Endothelial cell (in vitro differentiated cells): ENCODE measurements around the gene ZNF423. TPM values are rescaled to one million over a fixed set of nuclear protein-coding genes. Genes with fewer than 3 reads are reported as not detected.

Source experiments
- DNase-seq: peaks from one replicate; pipeline ENCODE4 v3.0.0; 2021; ENCODE audit warnings: low spot score
- H3K27ac Mint-ChIP-seq: one replicate; pipeline ENCODE4 v1.8.0; 2021; ENCODE audit warnings: mixed read lengths, inconsistent platforms; ENCODE audit not compliant: unreplicated experiment
- H3K27me3 Mint-ChIP-seq: one replicate; pipeline ENCODE4 v1.8.0; 2021; ENCODE audit warnings: mild to moderate bottlenecking, moderate library complexity, mixed read lengths, inconsistent platforms; ENCODE audit not compliant: unreplicated experiment
- H3K36me3 Mint-ChIP-seq: one replicate; pipeline ENCODE4 v1.8.0; 2021; ENCODE audit warnings: mild to moderate bottlenecking, low read depth, mixed read lengths, inconsistent platforms; ENCODE audit not compliant: unreplicated experiment
- H3K4me1 Mint-ChIP-seq: one replicate; pipeline ENCODE4 v1.8.0; 2021; ENCODE audit warnings: mild to moderate bottlenecking, mixed read lengths, inconsistent platforms; ENCODE audit not compliant: unreplicated experiment
- H3K4me3 Mint-ChIP-seq: one replicate; pipeline ENCODE4 v1.8.0; 2021; ENCODE audit warnings: mild to moderate bottlenecking, mixed read lengths, inconsistent platforms; ENCODE audit not compliant: unreplicated experiment
- H3K9me3 Mint-ChIP-seq: one replicate; pipeline ENCODE4 v1.8.0; 2021; ENCODE audit warnings: mixed read lengths, inconsistent platforms; ENCODE audit not compliant: unreplicated experiment
- CTCF ChIP-seq: fragments of 200-600 bp; sonication (generic); IDR thresholded peaks from one replicate; pipeline ENCODE4 v1.5.0; 2021; ENCODE audit warnings: antibody characterized with exemption; ENCODE audit not compliant: unreplicated experiment
- total RNA-seq: library from RNA; stranded (reverse); fragmentation: NEBNext Ultra II Directional; extraction: Animal tissue kit (Norgen Biotek cat#: 25700); gene quantifications from one replicate; pipeline ENCODE4 v1.2.1, GENCODE V29; 2021; ENCODE audit not compliant: unreplicated experiment

The ZNF423 gene
- total RNA-seq, 1 donor from 2014 or later: 44.8 TPM

GRCh38 chr16:49793244-49793643 lies 62.7 kb downstream of the ZNF423 start:
- peaks cover 15% of the 10 kb centered on the region for H3K4me1 Mint-ChIP-seq
- no peak overlapping the region for H3K27ac Mint-ChIP-seq
- H3K27me3 Mint-ChIP-seq: peaks cover 10% of the 10 kb centered on the region
- no peak for DNase-seq
- no peak overlapping the region for H3K4me3 Mint-ChIP-seq
- H3K9me3 Mint-ChIP-seq: no peaks in the 10 kb centered on the region
- TF ChIP-seq CTCF: no peak
- peaks cover 2% of the 10 kb centered on the region for H3K36me3 Mint-ChIP-seq

GRCh38 chr16:49789616-49790015 lies 66.3 kb downstream of the ZNF423 start:
- DNase-seq: no peak
- Mint-ChIP-seq H3K4me1 (peaks cover 15% of the 10 kb centered on the region), H3K9me3 (no peaks in the 10 kb centered on the region), H3K27ac (no peak overlapping the region), H3K27me3 (peaks cover 12% of the 10 kb centered on the region), H3K36me3 (peaks cover 4% of the 10 kb centered on the region), H3K4me3 (no peak overlapping the region)
- TF ChIP-seq CTCF: no peak

GRCh38 chr16:49788986-49789385 lies 66.9 kb downstream of the ZNF423 start:
- no peak for TF ChIP-seq CTCF
- no peak overlapping the region for H3K4me3 Mint-ChIP-seq
- H3K27ac Mint-ChIP-seq: no peak overlapping the region
- H3K9me3 Mint-ChIP-seq: no peaks in the 10 kb centered on the region
- H3K36me3 Mint-ChIP-seq: peaks cover 4% of the 10 kb centered on the region
- peaks cover 8% of the 10 kb centered on the region for H3K27me3 Mint-ChIP-seq
- no peak for DNase-seq
- peaks cover 15% of the 10 kb centered on the region for H3K4me1 Mint-ChIP-seq

GRCh38 chr16:49788572-49788971 lies 67.3 kb downstream of the ZNF423 start:
- no peak overlapping the region for H3K27ac Mint-ChIP-seq
- peaks cover 4% of the 10 kb centered on the region for H3K36me3 Mint-ChIP-seq
- H3K9me3 Mint-ChIP-seq: no peaks in the 10 kb centered on the region
- TF ChIP-seq CTCF: no peak
- peaks cover 8% of the 10 kb centered on the region for H3K27me3 Mint-ChIP-seq
- no peak overlapping the region for H3K4me3 Mint-ChIP-seq
- peaks cover 15% of the 10 kb centered on the region for H3K4me1 Mint-ChIP-seq
- DNase-seq: no peak

- no peak for TF ChIP-seq CTCF
- Mint-ChIP-seq H3K4me3 (no peak overlapping the region), H3K27me3 (peaks cover 8% of the 10 kb centered on the region), H3K4me1 (peaks cover 15% of the 10 kb centered on the region), H3K36me3 (peaks cover 4% of the 10 kb centered on the region), H3K9me3 (no peaks in the 10 kb centered on the region), H3K27ac (no peak overlapping the region)
- no peak for DNase-seq
Measured at GRCh38 chr16:49786926-49787557, 68.9 kb downstream of the ZNF423 start.
